ENCODE data around the gene AGBL3. TPM values are rescaled to one million over a fixed set of nuclear protein-coding genes. Genes with fewer than 3 reads are reported as not detected.

AGBL3 gene
- total and polyA plus RNA-seq, 2 of the 8 experiments (the other 6 are each of a cell fraction or from before 2014, with no cell fraction given): 1.1 to 1.9 TPM

GRCh38 chr7:135164357-135165061, 178.2 kb downstream of the AGBL3 start:
- Histone ChIP-seq H3K4me3 (ENCODE audit: extremely low read depth in 1 of 4, insufficient read depth in 2 of 4, low read depth in 3 of 4, low read length in 4 of 4) (no peak overlapping the region), H4K8ac (ENCODE audit: extremely low read depth, insufficient read depth, low read length) (no peak overlapping the region; the same call in 1 of the 2 replicates), H2BK12ac (ENCODE audit: low read depth, low read length) (no peak overlapping the region), H3K27ac (ENCODE audit: low read depth, low read length) (no peak overlapping the region), H3K14ac (ENCODE audit: insufficient read length) (no peak overlapping the region), H2BK15ac (ENCODE audit: low read length) (no peak overlapping the region), H3K56ac (replicated peaks; ENCODE audit: insufficient read length, low read depth, low read length) (no peak overlapping the region), H3K79me2 (ENCODE audit: control insufficient read depth in 1 of 2, insufficient read depth in 2 of 2, low read length in 2 of 2) (peaks cover 0 to 16% of the 10 kb centered on the region in 2 experiments; a peak in 1 of 4 replicates), H3K23me2 (ENCODE audit: low read depth, low read length) (no peaks in the 10 kb centered on the region; the same call in 1 of the 2 replicates), H4K20me1 (replicated peaks in 1 of 2; ENCODE audit: control insufficient read depth in 1 of 2, insufficient read depth in 2 of 2, low read length in 2 of 2) (peaks cover 0 to 4% of the 10 kb centered on the region in 2 experiments), H3K4ac (replicated peaks; ENCODE audit: insufficient read length, low read depth, low read length) (no peak overlapping the region), H3K79me1 (ENCODE audit: low read depth, low read length) (no peaks in the 10 kb centered on the region; the same call in 1 of the 2 replicates), H3K4me1 (replicated peaks in 1 of 4; ENCODE audit: control insufficient read depth in 3 of 4, insufficient read depth in 4 of 4, low read length in 3 of 4) (peaks cover 0 to 7% (median 3%) of the 10 kb centered on the region in 4 experiments; a peak in 4 of 7 replicates), H4K5ac (ENCODE audit: insufficient read length, low read depth, low read length) (no peak overlapping the region), H2BK5ac (ENCODE audit: low read depth, low read length) (no peak overlapping the region), H3K18ac (ENCODE audit: extremely low read depth, low read length) (no peak overlapping the region), H2BK20ac (ENCODE audit: low read length) (no peak overlapping the region), H2AK5ac (ENCODE audit: low read depth, low read length) (no peak overlapping the region), H3K9ac (replicated peaks in 1 of 4; ENCODE audit: extremely low read depth in 1 of 4, low read depth in 3 of 4, low read length in 3 of 4) (no peak overlapping the region), H3K23ac (ENCODE audit: insufficient read length) (no peak overlapping the region), H2AFZ (ENCODE audit: low read length) (no peak overlapping the region), H3K36me3 (ENCODE audit: control insufficient read depth in 2 of 4, insufficient read depth in 4 of 4, low read length in 3 of 4) (peaks cover 16 to 51% (median 39%) of the 10 kb centered on the region in 4 experiments), H4K91ac (replicated peaks; ENCODE audit: insufficient read length, low read length) (no peak overlapping the region), H3K27me3 (replicated peaks in 1 of 4; ENCODE audit: control insufficient read depth in 3 of 4, extremely low read depth in 1 of 4, insufficient read depth in 3 of 4, low read length in 3 of 4) (no peaks in the 10 kb centered on the region), H3K4me2 (ENCODE audit: insufficient read depth in 1 of 2, low read depth in 2 of 2, low read length in 2 of 2) (no peak overlapping the region), H2BK120ac (replicated peaks; ENCODE audit: low read depth, low read length) (no peak overlapping the region), H3K9me3 (ENCODE audit: insufficient read depth in 2 of 2, low read depth in 1 of 2, low read length in 1 of 2) (peaks cover 2 to 11% of the 10 kb centered on the region in 2 experiments; a peak in 2 of 4 replicates)
- ChIA-PET CTCF (ENCODE audit: partially characterized antibody) (interaction anchor here (0.8 to 2.3 kb wide), 9 partner anchors 9 to 178 kb away, joined by 3 to 7 read pairs (median 3); partner anchors contain the start of gene AGBL3), POLR2A (ENCODE audit: partially characterized antibody) (interaction anchor here (0.6 to 4.0 kb wide), 9 partner anchors 15 to 519 kb away, joined by 3 to 20 read pairs (median 3); partner anchors contain the start of gene WDR91)
- FAIRE-seq (no peak), DNase-seq (ENCODE audit: low read depth in 1 of 2, low spot score in 2 of 2) (no peak)
- 89% methylated on average over 18 of the region's 18 CpGs; no CpG with 5 or more reads in 1 of the 2 experiments for WGBS, 2 experiments (ENCODE audit: extremely low coverage in 1 of 2, insufficient coverage in 1 of 2, insufficient read length in 1 of 2, insufficient replicate concordance in 2 of 2, low coverage in 1 of 2, low lambda C conversion rate in 2 of 2, missing lambda C conversion rate in 1 of 2)
- TF ChIP-seq POLR2A (IDR thresholded peaks at IDR 0.05; ENCODE audit: control extremely low read depth in 1 of 2, low read depth in 2 of 2, low read length in 2 of 2): peak in 1 of 2 experiments; percentile 57; a peak in 1 of 3 replicates
- TF ChIP-seq EZH2 (IDR thresholded peaks at IDR 0.05; ENCODE audit: low read depth, low read length, severe bottlenecking): no peak
- TF ChIP-seq ATF3 (IDR thresholded peaks at IDR 0.05; ENCODE audit: insufficient read depth, low read depth, low read length): no peak

All from H1 (cell line).